ENCODE data around the gene MARCHF4. TPM values are rescaled to one million over a fixed set of nuclear protein-coding genes. Genes with fewer than 3 reads are reported as not detected.

Gene MARCHF4
- total RNA-seq, 1 experiment from 2014 or later = not detected

DNA sequence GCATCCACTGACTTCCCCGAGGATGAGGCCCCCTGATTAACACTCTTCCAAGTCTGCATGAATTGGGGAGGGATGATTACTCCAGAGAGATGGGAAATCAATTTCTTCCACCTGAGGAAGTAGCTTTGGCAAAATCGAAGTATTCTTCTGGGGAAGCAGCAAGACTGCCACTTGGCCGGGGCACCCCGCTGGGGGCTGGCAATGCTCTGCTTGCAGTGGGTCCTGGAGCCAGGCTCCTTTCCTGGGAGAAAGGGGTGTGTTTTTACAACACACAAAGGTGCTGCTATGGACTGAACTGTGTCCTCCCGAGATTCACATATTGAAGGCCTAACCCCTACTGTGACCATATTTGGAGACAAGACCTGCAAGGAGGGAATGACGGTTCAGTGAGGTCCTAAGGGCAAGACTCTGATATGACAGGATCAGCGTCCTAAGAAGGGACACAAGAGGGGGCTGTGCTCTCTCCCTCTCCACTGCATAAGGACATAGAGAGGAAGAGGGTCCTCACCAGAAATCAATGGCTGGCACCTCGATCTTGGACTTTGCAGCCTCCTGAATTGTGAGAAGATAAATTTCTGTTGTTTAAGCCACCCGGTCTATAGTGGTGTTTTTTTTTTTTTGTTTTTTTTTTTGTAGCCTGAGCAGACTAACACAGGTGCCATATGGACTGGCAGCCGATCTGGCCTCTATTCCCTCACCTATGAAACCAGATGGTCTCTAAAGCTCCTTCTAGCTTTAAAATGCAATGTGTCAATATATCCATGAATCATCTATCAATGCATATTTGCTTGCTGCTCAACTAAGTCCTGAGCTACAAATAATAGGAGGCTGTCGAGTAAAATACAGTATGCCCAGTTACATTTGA is 36.4 kb upstream of the MARCHF4 start:
- TF ChIP-seq, protein P1, sequence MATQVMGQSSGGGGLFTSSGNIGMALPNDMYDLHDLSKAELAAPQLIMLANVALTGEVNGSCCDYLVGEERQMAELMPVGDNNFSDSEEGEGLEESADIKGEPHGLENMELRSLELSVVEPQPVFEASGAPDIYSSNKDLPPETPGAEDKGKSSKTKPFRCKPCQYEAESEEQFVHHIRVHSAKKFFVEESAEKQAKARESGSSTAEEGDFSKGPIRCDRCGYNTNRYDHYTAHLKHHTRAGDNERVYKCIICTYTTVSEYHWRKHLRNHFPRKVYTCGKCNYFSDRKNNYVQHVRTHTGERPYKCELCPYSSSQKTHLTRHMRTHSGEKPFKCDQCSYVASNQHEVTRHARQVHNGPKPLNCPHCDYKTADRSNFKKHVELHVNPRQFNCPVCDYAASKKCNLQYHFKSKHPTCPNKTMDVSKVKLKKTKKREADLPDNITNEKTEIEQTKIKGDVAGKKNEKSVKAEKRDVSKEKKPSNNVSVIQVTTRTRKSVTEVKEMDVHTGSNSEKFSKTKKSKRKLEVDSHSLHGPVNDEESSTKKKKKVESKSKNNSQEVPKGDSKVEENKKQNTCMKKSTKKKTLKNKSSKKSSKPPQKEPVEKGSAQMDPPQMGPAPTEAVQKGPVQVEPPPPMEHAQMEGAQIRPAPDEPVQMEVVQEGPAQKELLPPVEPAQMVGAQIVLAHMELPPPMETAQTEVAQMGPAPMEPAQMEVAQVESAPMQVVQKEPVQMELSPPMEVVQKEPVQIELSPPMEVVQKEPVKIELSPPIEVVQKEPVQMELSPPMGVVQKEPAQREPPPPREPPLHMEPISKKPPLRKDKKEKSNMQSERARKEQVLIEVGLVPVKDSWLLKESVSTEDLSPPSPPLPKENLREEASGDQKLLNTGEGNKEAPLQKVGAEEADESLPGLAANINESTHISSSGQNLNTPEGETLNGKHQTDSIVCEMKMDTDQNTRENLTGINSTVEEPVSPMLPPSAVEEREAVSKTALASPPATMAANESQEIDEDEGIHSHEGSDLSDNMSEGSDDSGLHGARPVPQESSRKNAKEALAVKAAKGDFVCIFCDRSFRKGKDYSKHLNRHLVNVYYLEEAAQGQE (IDR thresholded peaks at IDR 0.05; ENCODE audit: low read depth) = no peak
- no peak for TF ChIP-seq EZH2 (IDR thresholded peaks at IDR 0.05)
- no peak for TF ChIP-seq YY1 (IDR thresholded peaks at IDR 0.05; ENCODE audit: extremely low read depth, insufficient replicate concordance, low read depth, low read length)
- TF ChIP-seq CTCF (IDR thresholded peaks at IDR 0.05 in 2 of 3, conservative IDR thresholded peaks at IDR 0.05 in 1 of 3; ENCODE audit: borderline replicate concordance in 1 of 3, insufficient read depth in 1 of 3, low read depth in 2 of 3, low read length in 2 of 3) = 0 out of 6 replicates have a peak, but pooled peaks of 1 of the 3 experiments have one; percentile 7
- TF ChIP-seq SIN3A (IDR thresholded peaks at IDR 0.05; ENCODE audit: low read depth) = no peak
- no peak for TF ChIP-seq SRF (IDR thresholded peaks at IDR 0.05; ENCODE audit: low read depth)
- CTCF ChIA-PET = no interaction called here
- Histone ChIP-seq H3K4me3 (replicated peaks in 1 of 2; ENCODE audit: low read depth in 1 of 2, low read length in 2 of 2) (no peak overlapping the region), H3K27ac (ENCODE audit: low read depth, low read length) (no peak overlapping the region), H3K27me3 (ENCODE audit: insufficient read depth, low read length) (peaks cover 20% of the 10 kb centered on the region), H4K20me1 (ENCODE audit: insufficient read depth) (no peaks in the 10 kb centered on the region), H3K36me3 (ENCODE audit: control insufficient read depth in 1 of 2, insufficient read depth in 2 of 2, low read length in 2 of 2) (no peaks in the 10 kb centered on the region), H3K9ac (ENCODE audit: low read length) (no peak overlapping the region), H3K4me1 (ENCODE audit: control insufficient read depth in 1 of 2, insufficient read depth in 2 of 2, low read length in 2 of 2) (peaks cover 0 to 11% of the 10 kb centered on the region in 2 experiments; a peak in 2 of 4 replicates), H3K9me2 (ENCODE audit: insufficient read depth) (no peaks in the 10 kb centered on the region), H3K79me2 (ENCODE audit: insufficient read depth, low read length) (no peaks in the 10 kb centered on the region), H2AFZ (ENCODE audit: low read depth, low read length, poor library complexity, severe bottlenecking) (no peak overlapping the region), H3K4me2 (ENCODE audit: low read length) (no peak overlapping the region), H3K9me3 (ENCODE audit: control insufficient read depth in 1 of 2, insufficient read depth in 1 of 2, low read depth in 1 of 2, low read length in 2 of 2) (no peaks in the 10 kb centered on the region)
- RAD21 ChIA-PET (ENCODE audit: low non-redundant PET in 1 of 2, low total read pairs in 2 of 2, uncharacterized antibody in 2 of 2, unreplicated experiment in 2 of 2) = no interaction called here
- POLR2A ChIA-PET = no interaction called here
- DNase-seq (ENCODE audit: low read depth, low spot score) = no peak
- ATAC-seq = no peak
- intact Hi-C loops (cut with micrococcal nuclease) = no loop called here
- BruUV-seq (replicated peaks) = no TSS peak

All from HCT116 (cell line).